Measurements from ENCODE around the gene SLC4A11.
"Not testable (repeated sequence)": the region's sequence is repeated elsewhere in the genome, so short reads cannot be mapped to it uniquely, and the experiment has no call there.

The SLC4A11 gene

DNA sequence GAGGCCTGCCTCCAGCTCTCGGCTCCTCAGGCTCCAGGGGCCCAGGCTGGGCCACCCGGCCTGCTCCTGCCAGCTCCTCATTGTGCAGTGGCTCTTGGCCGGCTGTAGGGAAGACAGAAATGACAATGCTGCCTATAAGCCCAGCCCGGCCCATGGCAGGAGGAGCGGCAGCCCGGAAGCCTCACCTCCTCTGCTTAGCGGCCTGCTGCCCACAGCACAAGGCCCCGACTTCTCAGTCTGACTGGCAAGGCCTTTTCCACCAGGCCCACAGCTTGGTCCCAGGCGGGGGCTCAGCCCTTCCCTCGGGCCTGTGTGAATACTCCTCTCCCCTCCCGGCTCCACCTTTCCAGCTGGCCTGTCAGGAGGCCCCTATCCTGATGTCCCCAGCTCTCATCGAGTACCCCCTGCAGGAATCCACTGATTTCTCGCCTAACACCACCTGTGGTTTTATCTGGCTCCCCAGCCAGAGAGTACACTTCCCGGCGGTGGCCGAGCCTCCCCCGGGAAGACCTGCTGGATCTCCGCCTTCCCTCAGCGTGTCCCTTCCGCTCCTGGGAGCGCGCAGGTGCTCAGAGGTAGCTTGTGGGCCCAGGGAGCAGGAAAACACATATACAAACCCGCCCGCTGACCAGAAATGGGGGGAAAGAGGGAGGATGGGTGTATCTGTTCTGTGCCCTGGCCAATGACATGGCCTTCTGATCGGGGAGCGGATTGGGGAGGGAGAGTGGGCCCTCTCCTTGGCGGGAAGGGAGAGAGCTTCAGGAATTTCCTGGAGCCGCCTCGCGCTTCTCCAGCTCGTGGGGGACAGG, 35.5 kb downstream of the SLC4A11 start:
- DNase-seq (ENCODE audit: low spot score), result no peak

- DNase-seq (ENCODE audit: low spot score), result no peak
Observed at GRCh38 chr20:3202965-3203314, 36.0 kb downstream of the SLC4A11 start.

GRCh38 chr20:3199976-3200755, 38.8 kb downstream of the SLC4A11 start:
- no peak for DNase-seq (ENCODE audit: low spot score)

DNA sequence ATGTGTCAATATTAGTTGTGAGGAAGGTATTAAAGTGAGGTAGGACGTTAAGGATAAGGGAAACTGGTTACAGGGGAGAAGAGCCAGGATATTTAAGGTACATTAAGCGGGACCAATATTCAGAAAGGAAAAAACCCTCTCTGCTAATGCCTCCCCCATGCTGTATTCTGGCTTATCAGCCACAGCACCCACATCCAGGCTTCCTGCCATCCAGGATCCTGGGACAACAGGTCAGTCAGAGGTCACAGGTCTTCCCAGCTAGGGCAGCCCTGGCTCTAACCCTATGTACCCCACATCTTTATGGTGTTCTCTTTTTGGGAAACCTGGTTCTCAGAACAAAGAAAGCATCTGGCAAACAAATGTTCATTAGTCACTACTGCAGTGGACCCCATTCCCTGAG, 39.8 kb downstream of the SLC4A11 start:
- DNase-seq (ENCODE audit: low spot score), result no peak

- DNase-seq (ENCODE audit: low spot score), result no peak
Observed at GRCh38 chr20:3195590-3196237, 43.3 kb downstream of the SLC4A11 start.

DNA sequence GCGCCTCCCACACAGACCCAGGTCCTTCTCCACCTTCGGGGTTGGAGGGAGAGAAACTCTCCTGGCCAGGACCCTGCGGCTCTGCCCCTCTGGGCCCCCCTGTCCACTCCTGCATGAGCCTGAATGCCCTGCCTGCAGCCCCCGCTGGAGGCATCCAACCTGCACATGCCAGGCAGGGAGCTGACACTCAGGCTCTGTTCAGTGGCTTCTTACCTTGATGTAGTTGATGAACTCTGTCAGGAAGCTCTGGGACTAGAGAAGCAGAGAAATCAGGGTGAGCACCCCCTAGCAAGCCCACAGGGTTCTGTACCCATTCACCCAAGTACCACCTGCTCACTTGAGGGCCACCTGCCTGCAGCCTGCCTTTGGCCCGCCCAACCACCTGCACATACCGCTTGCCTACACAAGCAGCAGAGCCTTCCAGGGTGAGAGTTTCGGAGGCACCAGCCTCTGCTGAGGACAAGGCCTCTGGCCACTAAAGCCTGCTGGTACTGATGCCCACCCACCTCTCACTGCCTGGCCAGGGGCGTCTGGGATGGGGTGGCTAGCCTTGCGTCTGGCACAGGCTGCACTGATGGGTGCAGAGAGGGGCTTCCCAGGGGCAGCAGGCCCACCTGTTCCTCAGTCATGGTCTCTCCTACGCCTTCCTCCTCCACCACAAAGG, 44.2 kb downstream of the SLC4A11 start:
- DNase-seq (ENCODE audit: low spot score), result no peak

- DNase-seq (ENCODE audit: low spot score), result no peak
Observed at GRCh38 chr20:3193806-3194616, 45.0 kb downstream of the SLC4A11 start.

GRCh38 chr20:3192226-3193015, 46.6 kb downstream of the SLC4A11 start:
- DNase-seq (ENCODE audit: low spot score), result no peak

DNA sequence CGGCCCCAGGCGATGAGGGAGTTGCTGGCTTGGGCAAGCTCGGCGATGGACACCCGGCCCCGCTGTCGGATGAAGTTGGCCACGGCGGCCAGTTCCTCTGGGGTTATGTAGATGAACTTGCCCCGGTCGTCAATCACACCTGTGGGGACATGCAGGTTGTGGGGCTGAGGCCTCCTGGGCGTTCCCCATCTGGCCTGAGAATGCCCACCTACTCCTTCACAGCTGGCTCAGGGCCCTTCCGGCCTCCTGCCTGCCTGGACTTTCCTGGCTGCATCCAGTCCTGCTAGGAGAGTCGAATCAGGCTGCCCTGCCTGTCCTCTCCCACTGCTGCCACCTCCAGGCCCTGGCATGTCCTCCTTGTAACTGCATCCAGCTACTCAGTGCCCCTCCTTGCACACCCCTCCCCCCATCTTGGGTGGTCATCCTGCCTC, 48.3 kb downstream of the SLC4A11 start:
- no peak for DNase-seq (ENCODE audit: low spot score)

DNA sequence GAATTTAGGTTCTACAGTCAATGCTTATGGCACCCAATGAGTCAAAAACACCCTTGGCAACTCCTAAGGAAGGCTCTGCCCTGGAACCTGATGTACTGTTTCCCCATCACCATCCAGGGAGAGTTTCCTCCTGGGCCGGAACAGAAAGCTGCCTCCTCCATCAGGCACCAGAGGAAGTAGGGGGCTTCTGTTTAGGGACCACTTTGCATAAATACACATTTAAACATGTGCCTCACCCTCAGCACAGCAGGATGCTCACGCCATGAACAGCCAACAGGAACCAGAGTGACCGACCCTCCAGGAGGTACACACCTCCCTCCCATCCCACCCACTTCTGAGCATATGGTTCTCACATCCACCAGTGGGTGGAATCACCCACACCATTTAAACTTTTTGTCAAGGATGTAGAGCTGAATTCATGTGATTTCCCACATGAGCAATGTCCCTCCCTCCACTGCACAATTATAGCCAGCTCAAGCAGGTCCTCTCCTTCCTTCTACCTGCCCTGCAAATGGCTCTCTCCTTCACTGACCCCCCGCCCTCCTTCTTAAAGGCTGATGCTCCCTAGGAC, 49.3 kb downstream of the SLC4A11 start:
- no peak for DNase-seq (ENCODE audit: low spot score)

- DNase-seq (ENCODE audit: low spot score), result no peak
Observed at GRCh38 chr20:3188823-3189413, 50.1 kb downstream of the SLC4A11 start.

- DNase-seq (ENCODE audit: low spot score), result not testable (repeated sequence)
Observed at GRCh38 chr20:3187861-3188260, 51.1 kb downstream of the SLC4A11 start.

GRCh38 chr20:3183896-3184612, 54.9 kb downstream of the SLC4A11 start:
- no peak for DNase-seq (ENCODE audit: low spot score)

GRCh38 chr20:3182429-3182828, 56.6 kb downstream of the SLC4A11 start:
- DNase-seq (ENCODE audit: low spot score), result not testable (repeated sequence)

DNA sequence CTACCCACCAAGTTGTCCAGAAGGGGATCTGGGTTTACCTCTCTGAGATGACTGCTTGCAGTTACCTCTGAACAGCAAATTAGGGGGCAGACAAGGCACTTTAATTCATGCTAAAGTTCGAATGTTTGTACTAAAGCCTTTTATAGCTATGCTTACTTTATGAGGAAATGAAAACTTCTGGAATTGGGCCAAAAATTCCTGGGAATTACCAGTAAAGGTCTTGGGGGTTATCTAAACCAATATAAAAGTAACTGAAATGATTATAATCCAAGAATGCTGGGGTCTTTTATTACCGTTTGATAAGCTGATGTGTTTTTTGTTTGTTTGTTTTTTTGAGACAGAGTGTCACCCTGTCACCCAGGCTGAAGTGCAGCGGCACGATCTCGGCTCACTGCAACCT, 57.7 kb downstream of the SLC4A11 start:
- no peak for DNase-seq (ENCODE audit: low spot score)

GRCh38 chr20:3180319-3180718, 58.7 kb downstream of the SLC4A11 start:
- no peak for DNase-seq (ENCODE audit: low spot score)

GRCh38 chr20:3177746-3178485, 61.1 kb downstream of the SLC4A11 start:
- DNase-seq (ENCODE audit: low spot score), result no peak
